HEK293T (cell line): ENCODE measurements around the gene NKAIN2.
A peak's percentile ranks its signal among the peaks of the same experiment; 100 is the strongest.

Experiments used
- CTCF ChIA-PET: fragments of 350-600 bp; formaldehyde crosslinking; extraction: SDS; loops from one replicate; lab custom pipeline; 2021; ENCODE audit warnings: antibody characterized with exemption, inconsistent platforms; lab: Yijun Ruan, JAX
- POLR2A ChIA-PET: fragments of 350-600 bp; formaldehyde crosslinking; extraction: SDS; loops from one replicate; lab custom pipeline; 2020; ENCODE audit warnings: antibody characterized with exemption, inconsistent platforms; lab: Yijun Ruan, JAX
- DNase-seq: peaks from one replicate; pipeline ENCODE4 v3.0.0; 2012; ENCODE audit warnings: mixed read lengths; ENCODE audit errors: extremely low spot score
- ARNT ChIP-seq: fragments of 450-650 bp; IDR thresholded peaks from 2 replicates; pipeline ENCODE4 v1.6.1; 2017; ENCODE audit warnings: mild to moderate bottlenecking
- BHLHE40 ChIP-seq: fragments of 450-650 bp; IDR thresholded peaks from 2 replicates; pipeline ENCODE4 v1.6.1; 2016; ENCODE audit warnings: mild to moderate bottlenecking, moderate library complexity, borderline replicate concordance
- CTBP1 ChIP-seq: fragments of 450-650 bp; IDR thresholded peaks from 2 replicates; pipeline ENCODE4 v1.6.1; 2016; ENCODE audit warnings: borderline replicate concordance
- ELF4 ChIP-seq: fragments of 450-650 bp; IDR thresholded peaks from 2 replicates; pipeline ENCODE4 v1.6.1; 2017; ENCODE audit warnings: antibody characterized with exemption
- FOXA1 ChIP-seq: fragments of 450-650 bp; IDR thresholded peaks from 2 replicates; pipeline ENCODE4 v1.6.1; 2016; ENCODE audit warnings: mild to moderate bottlenecking
- FOXK2 ChIP-seq: fragments of 450-650 bp; IDR thresholded peaks from 2 replicates; pipeline ENCODE4 v1.6.1; 2016; ENCODE audit warnings: mild to moderate bottlenecking
- FOXM1 ChIP-seq: fragments of 450-650 bp; IDR thresholded peaks from 2 replicates; pipeline ENCODE4 v1.6.1; 2017; ENCODE audit warnings: mild to moderate bottlenecking, borderline replicate concordance
- HDGF ChIP-seq: fragments of 450-650 bp; IDR thresholded peaks from 2 replicates; pipeline ENCODE4 v1.6.1; 2017; ENCODE audit warnings: antibody characterized with exemption, borderline replicate concordance
- L3MBTL2 ChIP-seq: fragments of 450-650 bp; conservative IDR thresholded peaks from 2 replicates; pipeline ENCODE4 v1.6.1; 2016; ENCODE audit warnings: mild to moderate bottlenecking
- LEF1 ChIP-seq: fragments of 450-650 bp; IDR thresholded peaks from 2 replicates; pipeline ENCODE4 v1.6.1; 2017; ENCODE audit warnings: mild to moderate bottlenecking, borderline replicate concordance
- NFRKB ChIP-seq: fragments of 450-650 bp; IDR thresholded peaks from 2 replicates; pipeline ENCODE4 v1.6.1; 2016; ENCODE audit warnings: mild to moderate bottlenecking, moderate library complexity
- PKNOX1 ChIP-seq: fragments of 450-650 bp; IDR thresholded peaks from 2 replicates; pipeline ENCODE4 v1.6.1; 2016
- SP1 ChIP-seq: fragments of 450-650 bp; IDR thresholded peaks from 2 replicates; pipeline ENCODE4 v1.6.1; 2017
- SUZ12 ChIP-seq: fragments of 450-650 bp; IDR thresholded peaks from 2 replicates; pipeline ENCODE4 v1.6.1; 2016; ENCODE audit warnings: mild to moderate bottlenecking
- TARDBP ChIP-seq: fragments of 450-650 bp; IDR thresholded peaks from 2 replicates; pipeline ENCODE4 v1.6.1; 2016
- ZNF384 ChIP-seq: fragments of 450-650 bp; IDR thresholded peaks from 2 replicates; pipeline ENCODE4 v1.6.1; 2016

Gene NKAIN2

GRCh38 chr6:124812067-124812466 lies 1008.4 kb downstream of the NKAIN2 start:
- ChIA-PET POLR2A (no interaction called here), CTCF (no interaction called here)
- TF ChIP-seq ZNF384, result no peak
- TF ChIP-seq ARNT, result no peak
- no peak for TF ChIP-seq ELF4
- no peak for TF ChIP-seq TARDBP
- no peak for TF ChIP-seq BHLHE40
- TF ChIP-seq SUZ12, result no peak
- TF ChIP-seq FOXA1, result no peak
- TF ChIP-seq HDGF, result no peak
- no peak for TF ChIP-seq CTBP1
- TF ChIP-seq FOXM1, result no peak
- no peak for TF ChIP-seq FOXK2
- TF ChIP-seq LEF1, result no peak
- TF ChIP-seq L3MBTL2, result no peak
- TF ChIP-seq SP1, result no peak
- no peak for TF ChIP-seq PKNOX1
- no peak for TF ChIP-seq NFRKB
- no peak for DNase-seq

- CTCF ChIA-PET, result interaction anchor here (0.6 kb wide), 1 partner anchor 129 kb away, joined by 5 read pairs; no protein-coding TSS in a partner anchor
- DNase-seq, result no peak
- POLR2A ChIA-PET, result no interaction called here
- TF ChIP-seq HDGF, result no peak
- no peak for TF ChIP-seq ZNF384
- TF ChIP-seq FOXK2, result no peak
- no peak for TF ChIP-seq SP1
- no peak for TF ChIP-seq CTBP1
- no peak for TF ChIP-seq LEF1
- no peak for TF ChIP-seq ELF4
- no peak for TF ChIP-seq TARDBP
- no peak for TF ChIP-seq NFRKB
- no peak for TF ChIP-seq FOXA1
- no peak for TF ChIP-seq PKNOX1
- TF ChIP-seq FOXM1, result no peak
- TF ChIP-seq L3MBTL2, result no peak
- TF ChIP-seq SUZ12, result no peak
- no peak for TF ChIP-seq BHLHE40
- TF ChIP-seq ARNT, result no peak
These were observed 1015.7 kb downstream of the NKAIN2 start for GRCh38 chr6:124819346-124819745.

GRCh38 chr6:124822204-124822613 lies 1018.5 kb downstream of the NKAIN2 start:
- peak; percentile 60 for DNase-seq
- TF ChIP-seq L3MBTL2 (no peak), HDGF (no peak), ELF4 (no peak), NFRKB (no peak), FOXA1 (peak; percentile 85), SP1 (no peak), ARNT (peak; percentile 90), CTBP1 (peak; percentile 100), PKNOX1 (peak; percentile 97), FOXM1 (peak; percentile 92), FOXK2 (peak; percentile 88), LEF1 (peak; percentile 69; the same call in 1 of the 2 replicates), TARDBP (peak; percentile 78), ZNF384 (peak; percentile 82)
- CTCF ChIA-PET, result no interaction called here
- POLR2A ChIA-PET, result interaction anchor here (0.6 to 1.5 kb wide), 2 partner anchors 228 to 746 kb away, joined by 3 read pairs; no protein-coding TSS in a partner anchor

GRCh38 chr6:124822721-124823120 lies 1019.1 kb downstream of the NKAIN2 start:
- TF ChIP-seq HDGF (no peak), L3MBTL2 (no peak), SUZ12 (no peak), ZNF384 (no peak; the same call in 1 of the 2 replicates), FOXM1 (no peak), NFRKB (no peak), FOXK2 (no peak), SP1 (no peak), LEF1 (no peak), ELF4 (no peak), PKNOX1 (no peak), TARDBP (no peak), CTBP1 (no peak), ARNT (no peak), FOXA1 (no peak), BHLHE40 (no peak)
- ChIA-PET CTCF (interaction anchor here (0.6 kb wide), 1 partner anchor 141 kb away, joined by 3 read pairs; no protein-coding TSS in a partner anchor), POLR2A (interaction anchor here (0.6 to 1.5 kb wide), 2 partner anchors 228 to 746 kb away, joined by 3 read pairs; no protein-coding TSS in a partner anchor)
- no peak for DNase-seq
